Neural progenitor cell (in vitro differentiated cells): Measurements from ENCODE around the gene CD81. TPM values are rescaled to one million over a fixed set of nuclear protein-coding genes. Genes with fewer than 3 reads are reported as not detected.

Experiments
- DNase-seq: peaks from one replicate; pipeline ENCODE4 v3.0.0-alpha.2; 2016; ENCODE audit warnings: low spot score
- H2AFZ ChIP-seq: fragments of 200-600 bp; sonication (generic); replicated peaks from 2 replicates; pipeline ENCODE4 v1.6.1; 2016; ENCODE audit warnings: antibody characterized with exemption
- H3F3A ChIP-seq: fragments of 200-600 bp; sonication (generic); 2 replicates; pipeline ENCODE4 v1.6.1; 2016; ENCODE audit warnings: antibody characterized with exemption, low read depth
- H3K27ac ChIP-seq: fragments of 200-600 bp; sonication (generic); 2 replicates; pipeline ENCODE4 v1.5.1; 2016; ENCODE audit warnings: mild to moderate bottlenecking
- H3K27me3 ChIP-seq: fragments of 200-600 bp; sonication (generic); 2 replicates; pipeline ENCODE4 v1.6.1; 2016; ENCODE audit warnings: mild to moderate bottlenecking, moderate library complexity
- H3K36me3 ChIP-seq: fragments of 200-600 bp; sonication (generic); 2 replicates; pipeline ENCODE4 v1.5.1; 2016
- H3K4me1 ChIP-seq: fragments of 200-600 bp; sonication (generic); 2 replicates; pipeline ENCODE4 v1.6.1; 2016; ENCODE audit warnings: mixed run types
- H3K4me2 ChIP-seq: fragments of 200-600 bp; sonication (generic); 2 replicates; pipeline ENCODE4 v1.6.1; 2016
- H3K4me3 ChIP-seq: fragments of 200-600 bp; sonication (generic); 2 replicates; pipeline ENCODE4 v1.5.1; 2016
- H3K79me2 ChIP-seq: fragments of 200-600 bp; sonication (generic); 2 replicates; pipeline ENCODE4 v1.6.1; 2016; ENCODE audit warnings: low read depth
- H3K9ac ChIP-seq: fragments of 200-600 bp; sonication (generic); 2 replicates; pipeline ENCODE4 v1.6.1; 2016
- H3K9me3 ChIP-seq: fragments of 200-600 bp; sonication (generic); 2 replicates; pipeline ENCODE4 v1.5.1; 2016; ENCODE audit warnings: low read depth
- H4K20me1 ChIP-seq: fragments of 200-600 bp; sonication (generic); 2 replicates; pipeline ENCODE4 v1.6.1; 2016; ENCODE audit warnings: low read depth
- H3K27ac Mint-ChIP-seq: 3 replicates; pipeline ENCODE4 v1.8.0; 2021; ENCODE audit warnings: mixed read lengths
- H3K27me3 Mint-ChIP-seq: 2 replicates; pipeline ENCODE4 v1.8.0; 2022; ENCODE audit warnings: low read depth, mild to moderate bottlenecking, inconsistent platforms, moderate library complexity, mixed read lengths; ENCODE audit not compliant: insufficient read depth
- H3K36me3 Mint-ChIP-seq: 3 replicates; pipeline ENCODE4 v1.8.0; 2021; ENCODE audit warnings: mixed read lengths
- H3K4me1 Mint-ChIP-seq: 3 replicates; pipeline ENCODE4 v1.8.0; 2021; ENCODE audit warnings: mixed read lengths
- H3K4me3 Mint-ChIP-seq: 3 replicates; pipeline ENCODE4 v1.8.0; 2021; ENCODE audit warnings: mild to moderate bottlenecking, moderate library complexity, mixed read lengths
- H3K9me3 Mint-ChIP-seq: 3 replicates; pipeline ENCODE4 v1.8.0; 2020; ENCODE audit warnings: mixed read lengths
- CTCF ChIP-seq: fragments of 200-600 bp; sonication (generic); IDR thresholded peaks from 2 replicates; pipeline ENCODE4 v1.5.1; 2017; ENCODE audit warnings: antibody characterized with exemption, mild to moderate bottlenecking
- EZH2 ChIP-seq: fragments of 200-600 bp; sonication (generic); IDR thresholded peaks from 2 replicates; pipeline ENCODE4 v1.6.1; 2017; ENCODE audit warnings: antibody characterized with exemption, mild to moderate bottlenecking, moderate library complexity
- EZH2phosphoT487 ChIP-seq: fragments of 200-600 bp; sonication (generic); IDR thresholded peaks from 2 replicates; pipeline ENCODE4 v1.6.1; 2017; ENCODE audit warnings: antibody characterized with exemption
- total RNA-seq: library from RNA; depleted of rRNA; stranded (reverse); fragments of >200 nt; gene quantifications from 2 replicates; pipeline ENCODE4 v1.2.3, GENCODE V29; 2015; ENCODE audit warnings: low replicate concordance

CD81 gene
- total RNA-seq, 1 donor from 2014 or later = 87.6 TPM

- H3K27ac Mint-ChIP-seq = no peak overlapping the region
These were observed 55.1 kb downstream of the CD81 start for GRCh38 chr11:2432171-2432621.

DNA sequence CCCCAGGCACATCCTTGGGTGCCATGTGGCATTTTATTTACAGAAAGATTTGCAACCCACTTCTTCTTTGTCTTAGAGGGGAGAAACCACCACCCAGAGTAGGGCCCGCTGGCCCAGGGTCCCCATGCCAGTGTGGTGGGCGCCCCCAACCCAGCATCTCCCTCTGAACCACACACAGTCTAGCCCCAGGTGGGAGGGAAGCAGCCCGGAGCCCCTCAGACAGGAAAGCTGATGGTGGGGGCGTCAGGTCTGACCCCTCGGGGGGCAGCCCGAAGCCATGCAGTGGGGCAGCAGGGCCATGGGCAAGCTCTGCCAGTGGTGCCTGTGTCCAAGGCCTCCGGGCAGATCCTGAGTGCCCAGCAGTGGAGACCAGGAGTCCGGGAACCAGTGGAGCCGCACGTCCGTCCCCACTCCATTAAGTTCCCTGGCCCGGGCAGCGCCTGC is 55.5 kb downstream of the CD81 start:
- no peak overlapping the region for H3K27ac ChIP-seq
- H4K20me1 ChIP-seq = no peaks in the 10 kb centered on the region
- no peaks in the 10 kb centered on the region for H3F3A ChIP-seq
- no peaks in the 10 kb centered on the region for H3K9me3 ChIP-seq
- peaks cover 29% of the 10 kb centered on the region for H3K27me3 ChIP-seq
- no peak overlapping the region for H2AFZ ChIP-seq
- no peaks in the 10 kb centered on the region for H3K9me3 Mint-ChIP-seq
- peaks cover 1% of the 10 kb centered on the region for H3K27me3 Mint-ChIP-seq
- H3K36me3 ChIP-seq = no peaks in the 10 kb centered on the region
- no peak overlapping the region for H3K27ac Mint-ChIP-seq
- TF ChIP-seq EZH2phosphoT487 (no peak), CTCF (no peak), EZH2 (no peak)
- H3K4me3 Mint-ChIP-seq = no peak overlapping the region
- DNase-seq = no peak
- no peak overlapping the region for H3K4me3 ChIP-seq
- H3K4me1 ChIP-seq = no peaks in the 10 kb centered on the region
- H3K4me2 ChIP-seq = no peak overlapping the region
- H3K9ac ChIP-seq = no peak overlapping the region
- H3K4me1 Mint-ChIP-seq = no peaks in the 10 kb centered on the region
- no peaks in the 10 kb centered on the region for H3K79me2 ChIP-seq
- H3K36me3 Mint-ChIP-seq = no peaks in the 10 kb centered on the region

More at GRCh38 chr11:2432171-2432621, 55.1 kb downstream of the CD81 start:
- DNase-seq = no peak
- H3K27me3 ChIP-seq = peaks cover 24% of the 10 kb centered on the region
- no peak overlapping the region for H3K27ac ChIP-seq
- no peak overlapping the region for H2AFZ ChIP-seq
- no peaks in the 10 kb centered on the region for H3K79me2 ChIP-seq
- H3K4me3 ChIP-seq = no peak overlapping the region
- Mint-ChIP-seq H3K9me3 (no peaks in the 10 kb centered on the region), H3K27me3 (peaks cover 2% of the 10 kb centered on the region), H3K4me1 (no peaks in the 10 kb centered on the region), H3K36me3 (no peaks in the 10 kb centered on the region), H3K4me3 (no peak overlapping the region)
- no peak overlapping the region for H3K4me2 ChIP-seq
- no peaks in the 10 kb centered on the region for H3F3A ChIP-seq
- H3K9ac ChIP-seq = no peak overlapping the region
- no peak for TF ChIP-seq CTCF
- no peak for TF ChIP-seq EZH2phosphoT487
- no peak for TF ChIP-seq EZH2
- H3K9me3 ChIP-seq = no peaks in the 10 kb centered on the region
- no peaks in the 10 kb centered on the region for H3K4me1 ChIP-seq
- no peaks in the 10 kb centered on the region for H4K20me1 ChIP-seq
- no peaks in the 10 kb centered on the region for H3K36me3 ChIP-seq

DNA sequence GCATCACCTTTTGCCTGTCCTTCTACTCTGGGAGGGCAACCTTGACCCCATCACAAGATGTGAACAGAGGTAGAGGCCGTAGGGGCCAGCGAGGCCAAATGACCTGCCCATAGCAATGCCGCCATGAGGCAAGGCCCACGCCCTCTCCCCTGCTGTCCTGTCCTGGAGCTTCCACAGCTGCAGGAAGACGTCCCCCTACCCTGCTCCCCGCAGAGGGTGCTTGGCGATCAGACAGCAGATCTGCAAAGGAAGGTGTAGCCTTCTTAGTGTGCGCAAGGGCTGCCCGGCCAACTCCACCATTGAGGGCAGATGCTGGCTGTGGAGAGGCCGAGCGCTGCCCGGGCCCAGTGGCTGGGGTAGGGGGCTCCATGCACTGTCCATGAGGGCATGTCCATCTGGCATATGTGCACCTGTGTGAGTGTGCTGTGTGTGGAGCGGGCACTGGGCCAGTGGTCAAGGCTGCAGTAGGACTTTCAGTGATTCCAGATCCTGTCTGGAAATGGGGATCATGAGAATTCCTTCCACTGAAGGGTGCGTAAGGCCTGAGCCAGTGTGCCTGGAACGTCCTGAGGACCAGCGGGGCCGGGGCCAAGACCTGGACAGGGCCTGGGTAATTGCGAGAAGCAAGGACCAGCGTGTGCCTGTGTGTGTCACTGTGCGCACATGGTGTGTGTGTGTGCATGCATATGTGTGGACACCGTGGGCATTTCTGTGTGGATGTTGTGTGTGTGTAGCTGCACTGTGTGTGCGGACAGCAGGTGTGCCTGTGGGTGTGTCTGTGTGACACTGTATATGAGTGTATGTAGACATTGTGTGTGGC is 56.2 kb downstream of the CD81 start:
- Histone ChIP-seq H3K79me2 (no peaks in the 10 kb centered on the region), H2AFZ (no peak overlapping the region), H3K36me3 (no peaks in the 10 kb centered on the region), H3F3A (no peaks in the 10 kb centered on the region), H3K27ac (no peak overlapping the region), H3K4me3 (no peak overlapping the region), H3K4me1 (no peaks in the 10 kb centered on the region), H3K4me2 (no peak overlapping the region), H3K27me3 (peaks cover 35% of the 10 kb centered on the region), H3K9ac (no peak overlapping the region), H4K20me1 (no peaks in the 10 kb centered on the region), H3K9me3 (no peaks in the 10 kb centered on the region)
- H3K27ac Mint-ChIP-seq = no peak overlapping the region
- no peaks in the 10 kb centered on the region for H3K36me3 Mint-ChIP-seq
- H3K9me3 Mint-ChIP-seq = no peaks in the 10 kb centered on the region
- no peak overlapping the region for H3K4me3 Mint-ChIP-seq
- TF ChIP-seq CTCF = no peak
- no peak for TF ChIP-seq EZH2phosphoT487
- TF ChIP-seq EZH2 = no peak
- no peak for DNase-seq
- no peaks in the 10 kb centered on the region for H3K4me1 Mint-ChIP-seq
- H3K27me3 Mint-ChIP-seq = peaks cover 2% of the 10 kb centered on the region
